ENCODE results near the gene EXOC8.
A peak's percentile ranks its signal among the peaks of the same experiment; 100 is the strongest.

Gene EXOC8

GRCh38 chr1:231340328-231341013 lies 2.8 kb upstream of the EXOC8 start:
- DNase-seq (ENCODE audit: low read depth): no peak
- no peak overlapping the region for H3K4me3 ChIP-seq (ENCODE audit: control insufficient read depth, low read depth, low read length)
- TF ChIP-seq CTCF (IDR thresholded peaks at IDR 0.05; ENCODE audit: control insufficient read depth, insufficient read depth, low read depth, low read length, missing control alignments): no peak

- DNase-seq (ENCODE audit: low read depth): no peak
These were observed 847 bp upstream of the EXOC8 start, which contains the start of gene SPRTN for GRCh38 chr1:231338270-231339128. Gene SPRTN (plus strand): TSS chr1:231338293. CDS start chr1:231338384, 91 bp downstream.

GRCh38 chr1:231337043-231337471 lies 595 bp downstream of the EXOC8 start:
- TF ChIP-seq CTCF (IDR thresholded peaks at IDR 0.05; ENCODE audit: control insufficient read depth, insufficient read depth, low read depth, low read length, missing control alignments): no peak
- no peak for DNase-seq (ENCODE audit: low read depth)
- peak overlapping the region; percentile 91 for H3K4me3 ChIP-seq (ENCODE audit: control insufficient read depth, low read depth, low read length)

More at GRCh38 chr1:231338270-231339128, 847 bp upstream of the EXOC8 start, which contains the start of gene SPRTN:
- no peak for TF ChIP-seq CTCF (IDR thresholded peaks at IDR 0.05; ENCODE audit: control insufficient read depth, insufficient read depth, low read depth, low read length, missing control alignments)
- peak within 1 kb of the TSS; percentile 91 for H3K4me3 ChIP-seq (ENCODE audit: control insufficient read depth, low read depth, low read length)

- TF ChIP-seq CTCF (IDR thresholded peaks at IDR 0.05; ENCODE audit: control insufficient read depth, insufficient read depth, low read depth, low read length, missing control alignments): no peak
- H3K4me3 ChIP-seq (ENCODE audit: control insufficient read depth, low read depth, low read length): peak overlapping the region; percentile 91
- no peak for DNase-seq (ENCODE audit: low read depth)
These were observed 1.7 kb downstream of the EXOC8 start for GRCh38 chr1:231335663-231336602.

GRCh38 chr1:231334952-231335351 lies 2.7 kb downstream of the EXOC8 start:
- DNase-seq (ENCODE audit: low read depth): no peak
- no peak for TF ChIP-seq CTCF (IDR thresholded peaks at IDR 0.05; ENCODE audit: control insufficient read depth, insufficient read depth, low read depth, low read length, missing control alignments)
- peak overlapping the region; percentile 30 for H3K4me3 ChIP-seq (ENCODE audit: control insufficient read depth, low read depth, low read length)

Measured in AG09309 (cell line).